ENCODE data around the gene INSL3.
"Not testable (repeated sequence)": the region's sequence is repeated elsewhere in the genome, so short reads cannot be mapped to it uniquely, and the experiment has no call there.

Gene INSL3

GRCh38 chr19:17780781-17781180, 40.5 kb downstream of the INSL3 start:
- DNase-seq = no peak

GRCh38 chr19:17778968-17779929, 42.1 kb downstream of the INSL3 start:
- no peak for DNase-seq

- no peak for DNase-seq
These were observed 42.9 kb downstream of the INSL3 start for GRCh38 chr19:17778251-17778967.

GRCh38 chr19:17777840-17778239, 43.5 kb downstream of the INSL3 start:
- DNase-seq = not testable (repeated sequence)

GRCh38 chr19:17775991-17776803, 45.1 kb downstream of the INSL3 start:
- no peak for DNase-seq

GRCh38 chr19:17775245-17775927, 45.9 kb downstream of the INSL3 start:
- DNase-seq = no peak

- DNase-seq = no peak
These were observed 49.1 kb downstream of the INSL3 start for GRCh38 chr19:17772172-17772571.

GRCh38 chr19:17770613-17771012, 50.7 kb downstream of the INSL3 start:
- DNase-seq = no peak

- peak; percentile 9 for DNase-seq
These were observed 53.8 kb downstream of the INSL3 start for GRCh38 chr19:17767559-17767958.

- peak; percentile 80 for DNase-seq
These were observed 54.7 kb downstream of the INSL3 start for GRCh38 chr19:17766543-17767131.
